IPS-15b (cell line): ENCODE results near the gene ZDHHC21.

Source experiments
- H3K27me3 ChIP-seq: one replicate; pipeline ENCODE4 v1.6.1; 2013; ENCODE audit warnings: low read length; ENCODE audit not compliant: control insufficient read depth, insufficient read depth
- H3K36me3 ChIP-seq: one replicate; pipeline ENCODE4 v1.6.1; 2013; ENCODE audit warnings: low read length; ENCODE audit not compliant: control insufficient read depth, insufficient read depth
- H3K4me1 ChIP-seq: one replicate; pipeline ENCODE4 v1.6.1; 2013; ENCODE audit warnings: mild to moderate bottlenecking, low read length; ENCODE audit not compliant: control insufficient read depth, insufficient read depth
- H3K4me3 ChIP-seq: one replicate; pipeline ENCODE4 v1.5.1; 2013; ENCODE audit warnings: low read depth, low read length
- H3K9ac ChIP-seq: one replicate; pipeline ENCODE4 v1.6.1; 2013; ENCODE audit warnings: low read depth, mild to moderate bottlenecking, low read length
- H3K9me3 ChIP-seq: one replicate; pipeline ENCODE4 v1.6.1; 2013; ENCODE audit warnings: mild to moderate bottlenecking, low read length; ENCODE audit not compliant: control insufficient read depth, insufficient read depth

ZDHHC21 gene, protein sequence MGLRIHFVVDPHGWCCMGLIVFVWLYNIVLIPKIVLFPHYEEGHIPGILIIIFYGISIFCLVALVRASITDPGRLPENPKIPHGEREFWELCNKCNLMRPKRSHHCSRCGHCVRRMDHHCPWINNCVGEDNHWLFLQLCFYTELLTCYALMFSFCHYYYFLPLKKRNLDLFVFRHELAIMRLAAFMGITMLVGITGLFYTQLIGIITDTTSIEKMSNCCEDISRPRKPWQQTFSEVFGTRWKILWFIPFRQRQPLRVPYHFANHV

DNA sequence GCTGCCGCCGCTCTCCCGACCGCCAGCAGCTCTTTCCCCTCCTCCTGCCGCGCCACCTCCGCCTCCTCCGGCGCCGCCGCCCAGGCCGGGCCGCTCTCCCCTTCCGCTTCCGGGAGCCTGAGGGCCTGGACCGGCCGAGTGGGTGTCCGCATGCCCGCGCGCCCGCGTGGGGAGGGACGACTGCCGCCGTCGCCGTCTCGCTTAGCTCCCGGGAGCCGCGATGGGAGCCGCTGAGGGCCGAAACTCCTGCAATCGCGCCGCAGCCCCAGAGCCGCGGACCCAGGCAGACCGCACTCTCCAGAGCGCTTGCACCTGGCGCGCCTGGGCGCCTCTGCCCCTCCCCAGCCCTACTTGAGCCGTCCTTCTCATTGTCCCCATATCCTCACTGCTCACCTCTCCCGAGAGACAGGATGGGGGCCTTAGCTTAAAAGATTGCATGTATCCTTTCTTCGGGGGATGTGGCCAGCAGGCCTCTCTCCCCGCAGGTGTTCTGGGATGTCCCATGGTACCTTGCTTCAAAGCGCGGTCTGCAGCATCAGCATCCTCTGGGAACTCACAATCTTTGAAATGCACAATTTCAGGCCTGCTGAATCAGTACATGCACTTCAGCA, at the start of gene ZDHHC21:
Gene ZDHHC21, minus strand, starts transcription at position 182 of the 611 bp plus-strand sequence. CDS start 19,092 bp downstream, outside the sequence.
- no peaks in the 10 kb centered on the region for H3K36me3 ChIP-seq
- no peaks in the 10 kb centered on the region for H3K4me1 ChIP-seq
- peak within 1 kb of the TSS; percentile 78 for H3K4me3 ChIP-seq
- peaks cover 10% of the 10 kb centered on the region for H3K27me3 ChIP-seq
- no peaks in the 10 kb centered on the region for H3K9me3 ChIP-seq
- H3K9ac ChIP-seq, result peak within 1 kb of the TSS; percentile 55

DNA sequence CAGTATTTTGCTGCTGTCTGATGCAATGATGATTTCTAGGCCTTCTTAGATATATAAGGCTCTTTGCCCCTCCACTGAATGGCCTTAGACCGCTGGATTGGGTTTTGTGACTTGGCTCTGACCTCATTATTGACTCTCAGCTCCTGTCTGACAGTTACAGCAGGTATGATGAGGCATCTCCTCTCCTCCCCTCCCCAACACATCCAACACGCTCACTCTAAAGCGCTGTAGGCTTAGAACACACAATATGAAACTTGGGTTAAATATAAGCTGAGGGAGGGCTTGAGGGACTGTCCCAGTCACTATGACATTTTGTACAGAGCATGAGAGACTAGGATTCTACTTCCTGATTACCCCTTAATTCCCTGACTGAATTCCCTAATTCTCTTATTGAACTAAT, 48.1 kb upstream of the ZDHHC21 start:
- Histone ChIP-seq H3K4me3 (no peak overlapping the region), H3K27me3 (no peaks in the 10 kb centered on the region), H3K9me3 (no peaks in the 10 kb centered on the region), H3K9ac (no peak overlapping the region), H3K36me3 (no peaks in the 10 kb centered on the region), H3K4me1 (no peaks in the 10 kb centered on the region)

DNA sequence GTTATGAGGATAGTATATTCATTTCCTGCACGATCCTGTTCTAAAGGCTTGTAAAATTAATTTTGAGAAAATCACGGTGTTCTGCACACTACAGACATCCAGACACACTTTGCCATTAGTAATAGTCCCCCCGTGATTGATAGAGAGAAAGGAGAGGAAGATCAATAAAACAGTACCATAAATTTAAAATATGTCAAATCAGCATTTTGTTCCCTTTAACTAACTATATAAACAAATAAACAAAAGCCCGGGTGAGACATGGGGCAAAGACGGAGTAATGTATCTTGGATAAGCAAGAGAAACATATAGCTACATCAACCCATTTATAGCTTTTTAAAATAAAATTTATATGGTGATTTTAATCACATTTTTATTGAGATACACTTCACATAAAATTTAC, 39.9 kb upstream of the ZDHHC21 start:
- H3K36me3 ChIP-seq, result no peaks in the 10 kb centered on the region

DNA sequence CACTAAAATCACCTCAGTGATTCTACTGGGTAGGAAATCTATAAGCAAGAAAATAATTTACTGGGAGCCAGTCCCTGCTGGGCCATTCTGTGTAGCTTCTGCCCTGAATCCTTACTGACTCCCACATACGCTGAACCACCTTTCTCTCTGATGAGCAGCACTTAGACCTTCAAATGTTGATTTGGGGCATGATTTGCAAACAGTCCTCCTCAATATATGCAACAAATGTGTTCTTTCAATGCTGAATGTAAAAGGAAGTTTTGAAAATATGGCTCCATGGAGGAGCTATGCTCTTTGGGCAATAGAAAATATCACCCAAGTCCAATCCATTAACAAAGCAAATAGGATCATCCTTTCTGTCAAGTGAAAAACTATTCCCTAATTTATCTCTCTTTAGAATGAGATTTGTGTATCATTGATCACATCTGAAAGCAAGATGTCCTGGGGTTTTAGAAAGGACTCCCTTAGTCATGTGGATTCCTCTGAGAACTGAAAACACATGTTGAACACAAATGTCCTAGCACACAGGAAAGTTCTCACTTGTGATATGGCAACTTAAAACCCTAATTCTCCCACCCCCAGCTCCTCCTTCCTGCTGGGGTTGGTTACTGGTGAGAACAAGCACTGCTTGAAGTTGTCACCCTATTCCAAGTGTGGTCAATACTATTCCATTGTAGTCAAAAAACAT, 38.2 kb upstream of the ZDHHC21 start:
- peaks cover 19% of the 10 kb centered on the region for H3K27me3 ChIP-seq
- no peaks in the 10 kb centered on the region for H3K36me3 ChIP-seq
- H3K9ac ChIP-seq, result no peak overlapping the region
- no peaks in the 10 kb centered on the region for H3K9me3 ChIP-seq
- H3K4me3 ChIP-seq, result no peak overlapping the region
- H3K4me1 ChIP-seq, result no peaks in the 10 kb centered on the region

More for the DNA sequence above, 39.9 kb upstream of the ZDHHC21 start:
- Histone ChIP-seq H3K4me3 (no peak overlapping the region), H3K4me1 (no peaks in the 10 kb centered on the region), H3K9me3 (no peaks in the 10 kb centered on the region), H3K27me3 (peaks cover 7% of the 10 kb centered on the region), H3K9ac (no peak overlapping the region)

DNA sequence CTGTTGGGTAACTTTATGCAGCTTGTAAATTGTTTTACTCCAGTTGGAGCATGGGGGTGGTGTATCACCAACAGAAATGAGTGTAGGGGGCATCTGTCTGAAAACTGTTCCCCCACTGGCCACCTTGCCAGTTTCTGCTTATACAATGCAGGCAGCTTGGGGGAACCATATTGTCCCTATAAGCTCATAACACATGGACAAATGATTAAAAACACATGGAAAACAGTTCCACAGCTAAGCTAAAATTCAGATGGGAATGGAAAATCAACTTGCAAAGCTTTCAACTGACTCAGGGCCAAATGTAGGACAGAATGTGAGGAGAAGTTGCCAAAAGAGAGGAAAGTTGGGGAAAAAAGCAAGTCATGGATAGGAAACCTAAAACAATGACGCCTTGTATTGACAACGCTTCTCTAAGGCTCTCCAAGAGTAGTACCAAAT, 37.2 kb upstream of the ZDHHC21 start:
- Histone ChIP-seq H3K9me3 (no peaks in the 10 kb centered on the region), H3K9ac (no peak overlapping the region), H3K4me3 (no peak overlapping the region), H3K27me3 (peaks cover 29% of the 10 kb centered on the region), H3K4me1 (no peaks in the 10 kb centered on the region), H3K36me3 (no peaks in the 10 kb centered on the region)

DNA sequence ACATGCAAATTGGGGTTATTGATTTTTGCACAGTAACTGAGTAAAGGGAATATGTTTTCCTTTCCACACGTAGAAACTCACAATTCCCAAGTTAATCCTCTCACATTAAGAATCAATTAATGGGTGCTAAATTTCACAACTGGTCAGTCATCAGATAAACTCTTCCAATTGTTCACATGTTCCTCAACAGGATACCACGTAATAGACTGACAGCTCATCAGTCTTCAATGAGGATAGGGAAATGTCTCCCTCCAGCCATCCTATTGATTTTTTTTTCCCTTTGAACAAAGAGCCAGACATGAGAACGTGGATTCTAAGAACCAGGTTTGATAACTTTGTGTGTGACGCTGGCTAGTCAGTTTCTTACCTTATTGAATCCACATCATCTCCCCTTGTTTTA, 30.1 kb upstream of the ZDHHC21 start:
- Histone ChIP-seq H3K9me3 (no peaks in the 10 kb centered on the region), H3K4me1 (peaks cover 10% of the 10 kb centered on the region), H3K9ac (no peak overlapping the region), H3K36me3 (no peaks in the 10 kb centered on the region), H3K27me3 (peaks cover 92% of the 10 kb centered on the region), H3K4me3 (no peak overlapping the region)

DNA sequence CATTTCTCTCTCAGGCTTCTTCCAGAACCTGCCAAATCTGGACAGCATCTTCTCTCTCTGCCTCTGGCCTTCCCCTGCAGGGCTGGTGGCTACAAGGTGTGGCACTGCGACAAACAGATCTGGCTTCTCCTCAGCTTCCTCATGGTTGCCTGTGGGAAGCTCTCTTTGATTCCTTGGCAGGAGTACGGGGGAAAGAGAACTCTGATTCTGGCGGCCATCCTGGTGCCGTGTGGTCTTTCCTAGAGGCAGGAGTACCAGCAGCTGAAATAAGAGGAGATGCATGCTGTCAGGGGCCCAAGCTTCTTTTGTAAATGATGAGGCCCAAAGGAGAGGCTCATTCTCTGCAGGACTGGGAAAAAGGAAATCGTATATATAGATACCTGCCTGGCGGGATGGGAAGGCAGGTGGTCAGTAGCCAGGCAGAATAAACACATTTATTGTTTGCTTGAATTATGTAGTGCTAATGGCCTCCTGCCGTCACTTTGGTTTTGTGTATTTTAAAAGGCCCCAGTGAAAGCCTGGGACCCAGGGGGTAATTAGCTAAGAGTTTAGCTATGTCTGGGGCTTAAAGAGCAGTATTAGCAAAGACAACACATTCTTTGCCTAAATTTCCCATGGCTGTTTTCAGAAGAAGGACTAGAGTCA, 29.3 kb upstream of the ZDHHC21 start, which contains the start of gene CER1:
Gene CER1, minus strand, starts transcription at position 343 of the 645 bp plus-strand sequence. Its CDS starts 61 bp downstream, at position 282.
- peaks cover 10% of the 10 kb centered on the region for H3K4me1 ChIP-seq
- H3K9ac ChIP-seq, result no peak within 1 kb of the TSS
- H3K27me3 ChIP-seq, result peaks cover 92% of the 10 kb centered on the region
- H3K9me3 ChIP-seq, result no peaks in the 10 kb centered on the region
- no peaks in the 10 kb centered on the region for H3K36me3 ChIP-seq
- H3K4me3 ChIP-seq, result peak within 1 kb of the TSS; percentile 24

DNA sequence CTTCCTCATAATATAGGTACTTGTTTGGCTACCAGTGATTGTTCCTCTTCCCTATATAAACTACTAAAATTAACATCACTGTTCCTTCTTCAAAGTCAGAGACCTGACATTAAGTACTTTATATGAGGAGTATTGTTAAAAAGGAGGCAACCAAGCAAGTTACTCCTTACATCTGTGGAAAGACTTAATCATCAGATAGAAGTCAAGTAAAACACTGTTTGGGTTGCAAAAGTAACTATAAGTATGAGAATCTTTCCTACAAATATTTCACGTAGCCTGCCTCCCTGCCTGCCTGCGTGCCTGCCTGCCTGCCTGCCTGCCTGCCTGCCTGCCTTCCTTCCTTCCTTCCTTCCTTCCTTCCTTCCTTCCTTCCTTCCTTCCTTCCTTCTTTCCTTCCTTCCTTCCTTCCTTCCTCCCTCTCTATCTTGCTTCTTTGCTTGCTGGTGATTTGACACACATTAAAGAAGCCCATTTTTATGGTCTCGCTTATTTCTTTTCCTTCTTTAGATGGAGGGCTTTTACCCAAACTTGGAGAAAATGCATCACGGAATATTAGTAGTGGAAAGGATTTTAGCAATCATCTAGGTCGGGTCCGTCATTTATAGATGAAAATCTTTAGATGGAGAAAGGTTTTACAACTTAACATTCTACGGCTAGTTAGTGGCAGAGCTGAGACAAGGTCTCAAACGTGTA, 26.1 kb upstream of the ZDHHC21 start:
- peaks cover 74% of the 10 kb centered on the region for H3K27me3 ChIP-seq
- no peak overlapping the region for H3K9ac ChIP-seq
- no peaks in the 10 kb centered on the region for H3K9me3 ChIP-seq
- H3K36me3 ChIP-seq, result no peaks in the 10 kb centered on the region
- H3K4me3 ChIP-seq, result no peak overlapping the region
- H3K4me1 ChIP-seq, result peaks cover 10% of the 10 kb centered on the region

DNA sequence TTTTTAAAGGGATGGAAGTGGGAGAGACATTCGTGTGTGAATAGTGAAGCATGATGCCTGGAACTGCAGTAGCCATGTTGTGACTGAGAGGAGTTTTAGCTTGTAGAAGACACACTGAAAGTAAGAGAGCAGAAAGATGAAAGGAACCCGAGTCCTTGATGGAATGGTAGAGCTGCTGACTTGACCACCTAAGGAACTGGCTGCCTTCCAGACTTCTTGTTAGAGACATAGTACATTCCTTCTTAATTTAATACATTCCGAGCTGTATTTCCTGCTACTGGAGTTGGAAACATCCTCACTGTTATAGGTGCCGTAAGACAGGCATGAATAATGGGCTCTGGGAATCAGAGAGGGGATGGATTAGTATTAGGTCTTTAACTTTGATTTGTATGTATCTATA, 21.9 kb upstream of the ZDHHC21 start:
- H3K4me1 ChIP-seq, result no peaks in the 10 kb centered on the region
- H3K4me3 ChIP-seq, result no peak overlapping the region
- H3K9ac ChIP-seq, result no peak overlapping the region
- peaks cover 32% of the 10 kb centered on the region for H3K27me3 ChIP-seq
- H3K36me3 ChIP-seq, result no peaks in the 10 kb centered on the region
- no peaks in the 10 kb centered on the region for H3K9me3 ChIP-seq

DNA sequence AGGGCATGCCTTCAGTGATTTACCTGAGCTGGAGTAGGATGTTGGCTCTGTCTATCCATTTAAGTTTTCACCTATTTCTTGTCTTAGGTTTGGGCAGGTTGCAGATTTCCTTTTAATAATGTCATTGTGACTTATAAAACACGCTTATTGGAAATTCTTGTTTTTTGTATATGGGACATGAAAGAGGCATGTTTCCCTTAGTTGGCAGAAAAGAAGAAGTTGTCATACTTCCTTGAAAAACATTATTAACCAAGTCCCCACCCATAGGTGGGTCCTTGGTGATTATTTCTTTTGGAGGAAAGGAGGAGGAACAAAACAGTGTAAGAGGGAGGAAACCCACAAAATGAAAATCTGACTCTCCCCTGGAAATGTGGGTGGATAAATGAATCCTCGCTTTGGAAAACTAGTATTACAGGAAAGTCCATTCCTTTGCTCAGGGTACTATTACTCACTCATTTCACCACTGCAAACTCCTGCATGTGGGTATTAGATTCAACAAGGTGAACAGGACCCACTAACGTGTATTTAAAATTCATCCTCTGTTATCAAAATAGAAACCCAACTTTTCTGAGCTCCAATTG, 20.0 kb upstream of the ZDHHC21 start:
- peaks cover 14% of the 10 kb centered on the region for H3K27me3 ChIP-seq

DNA sequence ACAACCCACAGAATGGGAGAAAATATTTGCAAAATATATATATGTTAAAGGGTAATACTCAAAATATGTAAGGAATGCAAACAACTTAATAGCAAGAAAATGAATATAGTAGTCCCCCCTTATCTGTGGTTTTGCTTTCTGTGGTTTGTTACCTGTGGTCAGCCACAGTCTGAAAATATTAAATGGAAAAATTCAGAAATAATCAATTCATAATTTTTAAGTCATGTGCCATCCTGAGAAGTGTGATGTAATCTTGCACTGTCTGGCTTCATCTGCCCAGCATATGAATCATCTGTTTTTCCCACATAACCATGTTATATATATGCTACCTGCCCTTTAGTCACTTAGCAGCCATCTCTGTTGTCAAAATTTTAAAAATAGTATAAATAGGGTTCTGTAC, 17.6 kb upstream of the ZDHHC21 start:
- no peaks in the 10 kb centered on the region for H3K4me1 ChIP-seq
- H3K27me3 ChIP-seq, result no peaks in the 10 kb centered on the region
- no peaks in the 10 kb centered on the region for H3K9me3 ChIP-seq
- no peak overlapping the region for H3K9ac ChIP-seq
- H3K4me3 ChIP-seq, result no peak overlapping the region
- H3K36me3 ChIP-seq, result no peaks in the 10 kb centered on the region

More for the DNA sequence above, 20.0 kb upstream of the ZDHHC21 start:
- Histone ChIP-seq H3K4me1 (no peaks in the 10 kb centered on the region), H3K9ac (no peak overlapping the region), H3K4me3 (no peak overlapping the region), H3K36me3 (no peaks in the 10 kb centered on the region), H3K9me3 (no peaks in the 10 kb centered on the region)
